ENCODE data around the gene ZER1.

GRCh38 chr9:128735373-128735772 is 36.4 kb downstream of the ZER1 start:
- TF ChIP-seq CTCF (IDR thresholded peaks at IDR 0.05) (no peak), ZFX (IDR thresholded peaks at IDR 0.05; ENCODE audit: borderline replicate concordance) (no peak)
